AML-193 (cell line): ENCODE results near the gene BCR.
A peak's percentile ranks its signal among the peaks of the same experiment; 100 is the strongest.

Source experiments
- DNase-seq, 2 experiments: peaks; one replicate each; lab custom pipeline; 2025; lab: John Stamatoyannopoulos, UW

The BCR gene

GRCh38 chr22:23176645-23177027 lies 3.7 kb upstream of the BCR start:
- no peak for DNase-seq

DNA sequence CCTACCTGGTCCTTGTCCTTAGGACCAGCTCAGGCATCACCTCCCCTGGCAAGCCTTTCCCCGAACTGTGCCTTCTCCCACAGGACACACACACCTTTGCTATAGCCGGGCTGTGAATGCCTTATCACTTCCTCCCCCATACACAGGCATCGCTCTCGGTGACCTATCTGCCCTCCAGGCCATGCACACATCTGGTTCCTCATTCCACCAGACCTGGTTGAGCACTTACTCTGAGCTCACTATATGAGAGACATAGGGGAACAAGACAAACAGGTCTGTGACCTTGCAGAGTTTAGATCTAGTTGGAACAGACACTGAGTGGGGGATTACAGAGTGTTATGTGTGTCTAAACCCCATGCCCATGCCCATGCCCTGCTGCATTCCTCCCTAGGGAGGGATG lies 3.1 kb upstream of the BCR start:
- no peak for DNase-seq

- peak; percentile 47 to 50 for DNase-seq
Observed at GRCh38 chr22:23178512-23179254, 1.6 kb upstream of the BCR start.

- DNase-seq, result no peak
Observed at GRCh38 chr22:23179381-23180299, 669 bp upstream of the BCR start.

- DNase-seq, result no peak
Observed at GRCh38 chr22:23180893-23181720, 798 bp downstream of the BCR start.

- DNase-seq, result no peak
Observed at GRCh38 chr22:23181721-23182308, 1.5 kb downstream of the BCR start.

- DNase-seq, result no peak
Observed at GRCh38 chr22:23182309-23183060, 2.2 kb downstream of the BCR start.

- peak in 1 of 2 experiments; percentile 6 for DNase-seq
Observed at GRCh38 chr22:23183061-23183698, 2.9 kb downstream of the BCR start.

GRCh38 chr22:23184100-23184763 lies 3.9 kb downstream of the BCR start:
- no peak for DNase-seq

- no peak for DNase-seq
Observed at GRCh38 chr22:23184764-23185113, 4.4 kb downstream of the BCR start.

- DNase-seq, result no peak
Observed at GRCh38 chr22:23187211-23187610, 6.9 kb downstream of the BCR start.

GRCh38 chr22:23187871-23188700 lies 7.8 kb downstream of the BCR start:
- DNase-seq, result no peak

DNA sequence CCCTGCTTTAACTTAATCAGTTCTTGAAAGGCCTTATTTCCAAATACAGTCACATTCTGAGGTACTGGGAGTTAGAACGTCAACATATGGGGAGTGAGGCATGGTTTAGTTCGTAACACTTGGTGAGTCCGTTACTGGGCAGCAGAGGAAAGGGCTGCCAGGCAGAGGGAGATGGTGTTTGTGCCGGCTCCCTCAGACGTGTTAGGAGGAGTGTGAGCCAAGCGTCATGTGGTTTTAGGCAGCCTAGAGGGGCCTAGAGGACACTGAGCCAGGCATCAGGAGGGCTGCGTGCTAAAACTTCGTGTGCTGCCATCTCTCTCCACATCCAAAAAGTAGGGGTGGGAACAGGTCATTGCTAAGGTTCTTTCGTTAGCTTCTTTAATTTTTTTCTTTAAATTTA lies 10.2 kb downstream of the BCR start:
- DNase-seq, result no peak

DNA sequence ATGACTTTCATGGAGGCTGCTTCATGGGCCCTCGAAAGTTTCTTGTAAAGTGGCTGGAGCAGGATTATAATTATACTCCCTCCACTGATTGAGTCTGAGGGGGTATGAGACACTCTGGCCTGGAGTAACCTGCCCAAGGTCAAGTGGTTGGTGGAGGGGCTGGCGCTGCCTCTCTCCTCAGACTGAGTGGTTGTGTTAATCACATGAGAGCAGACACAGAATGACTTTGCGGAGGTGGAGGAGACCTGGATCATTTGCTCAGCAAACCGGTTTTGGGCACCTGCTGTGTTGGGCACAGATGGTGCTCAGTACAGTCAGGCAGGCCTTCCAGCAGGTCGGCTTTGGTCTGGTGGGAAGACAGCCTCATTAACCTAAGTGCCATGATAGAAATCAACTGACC lies 11.8 kb downstream of the BCR start:
- no peak for DNase-seq

DNA sequence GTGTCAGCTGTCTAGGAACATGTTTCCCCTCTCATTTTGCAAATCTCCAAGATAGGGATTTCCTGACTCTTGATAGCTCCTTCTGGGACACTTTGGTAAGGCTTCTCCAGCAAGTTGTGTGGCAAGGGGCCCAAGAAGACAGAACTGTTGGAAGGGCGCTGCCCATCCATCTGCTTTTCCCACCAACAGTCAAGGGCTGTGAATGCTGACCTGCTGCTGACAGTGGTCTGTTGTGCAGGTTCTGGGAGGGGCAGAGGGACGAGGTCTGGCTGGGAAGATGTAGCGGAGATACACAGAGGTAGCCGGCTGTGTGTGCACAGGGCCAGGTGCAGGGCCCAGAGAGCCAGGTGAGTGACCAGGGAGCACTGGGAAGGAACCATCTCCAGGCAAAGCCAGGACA lies 12.2 kb downstream of the BCR start:
- DNase-seq, result no peak

- no peak for DNase-seq
Observed at GRCh38 chr22:23193196-23193827, 13.0 kb downstream of the BCR start.

GRCh38 chr22:23193882-23194281 lies 13.6 kb downstream of the BCR start:
- DNase-seq, result no peak

DNA sequence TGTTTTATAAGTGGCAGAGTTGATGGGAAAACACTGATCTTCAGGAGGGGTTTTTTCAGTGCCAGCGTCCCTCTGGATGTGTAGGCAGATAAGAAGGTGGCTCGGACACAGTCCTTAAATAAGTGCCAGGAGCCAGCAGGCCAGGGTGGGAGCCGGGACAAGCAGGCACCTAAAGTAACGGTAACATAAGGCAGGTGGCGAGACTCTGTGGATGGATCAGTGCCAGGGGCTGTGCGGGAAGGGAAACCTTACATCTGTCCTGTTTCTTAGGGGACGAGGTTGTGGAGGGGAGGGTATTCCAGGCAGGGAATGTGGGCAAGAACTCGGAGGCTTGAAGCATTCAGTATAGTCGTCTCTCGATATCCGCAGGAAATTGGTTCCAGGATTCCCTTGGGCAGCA lies 15.9 kb downstream of the BCR start:
- no peak for DNase-seq

DNA sequence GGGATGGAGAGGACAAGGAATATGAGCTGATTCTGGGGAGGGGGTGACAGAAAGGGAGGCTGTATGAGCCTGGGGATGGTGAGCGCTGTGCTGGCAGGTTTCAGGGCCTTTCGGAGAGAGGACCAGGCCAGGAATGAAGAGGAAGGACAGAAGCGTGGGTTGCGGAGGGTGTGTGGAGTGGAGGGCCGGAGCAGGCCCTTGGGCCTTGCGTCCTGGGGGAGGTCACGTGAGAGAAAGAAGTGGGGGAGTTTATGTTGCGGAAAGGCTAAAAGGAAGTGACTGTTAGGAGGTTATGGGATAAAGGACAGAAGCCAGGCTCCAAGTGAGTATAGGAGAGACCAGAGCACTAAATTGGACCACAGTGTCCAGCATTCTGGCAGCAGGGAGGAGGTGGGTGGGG lies 17.5 kb downstream of the BCR start:
- no peak for DNase-seq
